ENCODE measurements around the gene STRA8. TPM values are rescaled to one million over a fixed set of nuclear protein-coding genes. Genes with fewer than 3 reads are reported as not detected.

STRA8 gene
- total RNA-seq, 2 experiments from 2014 or later = not detected

- Mint-ChIP-seq H3K9me3 (peaks cover 1% of the 10 kb centered on the region), H3K27ac (no peak overlapping the region), H3K27me3 (ENCODE audit: low read depth) (peaks cover 5% of the 10 kb centered on the region), H3K4me3 (no peak overlapping the region), H3K36me3 (ENCODE audit: low read depth) (no peaks in the 10 kb centered on the region), H3K4me1 (ENCODE audit: low read depth) (peaks cover 8% of the 10 kb centered on the region)
- CTCF ChIA-PET = interaction anchor here (4.5 kb wide), 1 partner anchor 58 kb away, joined by 31 read pairs; no protein-coding TSS in a partner anchor
- intact Hi-C loops (cut with micrococcal nuclease) = no loop called here
- DNase-seq = no peak
These were observed 43.5 kb downstream of the STRA8 start for GRCh38 chr7:135277161-135277560.

- Mint-ChIP-seq H3K4me3 (no peak overlapping the region), H3K36me3 (ENCODE audit: low read depth) (no peaks in the 10 kb centered on the region), H3K9me3 (peaks cover 1% of the 10 kb centered on the region), H3K27ac (no peak overlapping the region), H3K4me1 (ENCODE audit: low read depth) (peaks cover 6% of the 10 kb centered on the region), H3K27me3 (ENCODE audit: low read depth) (peaks cover 5% of the 10 kb centered on the region)
- DNase-seq = peak; percentile 93
- intact Hi-C loops (cut with micrococcal nuclease) = loop anchor here (1.0 to 5.0 kb wide), 11 partner anchors 54 to 728 kb away; partner anchors contain the start of genes CNOT4, STMP1 and WDR91
- CTCF ChIA-PET = interaction anchor here (1.0 to 4.5 kb wide), 22 partner anchors 18 to 420 kb away, joined by 3 to 37 read pairs (median 4); partner anchors contain the start of gene NUP205
These were observed 47.8 kb downstream of the STRA8 start for GRCh38 chr7:135281363-135281949.

GRCh38 chr7:135282561-135283254 is 49.1 kb downstream of the STRA8 start:
- intact Hi-C loops (cut with micrococcal nuclease) = loop anchor here (5.0 kb wide), 2 partner anchors 130 to 430 kb away; no protein-coding TSS in a partner anchor
- Mint-ChIP-seq H3K36me3 (ENCODE audit: low read depth) (no peaks in the 10 kb centered on the region), H3K27ac (no peak overlapping the region), H3K27me3 (ENCODE audit: low read depth) (peaks cover 5% of the 10 kb centered on the region), H3K4me1 (ENCODE audit: low read depth) (peaks cover 6% of the 10 kb centered on the region), H3K9me3 (peaks cover 1% of the 10 kb centered on the region), H3K4me3 (no peak overlapping the region)
- CTCF ChIA-PET = interaction anchor here (0.7 to 4.5 kb wide), 6 partner anchors 22 to 369 kb away, joined by 3 to 37 read pairs (median 6); partner anchors contain the start of gene NUP205
- no peak for DNase-seq

GRCh38 chr7:135283959-135284638 is 50.5 kb downstream of the STRA8 start:
- Mint-ChIP-seq H3K36me3 (ENCODE audit: low read depth) (no peaks in the 10 kb centered on the region), H3K9me3 (no peaks in the 10 kb centered on the region), H3K27ac (no peak overlapping the region), H3K4me1 (ENCODE audit: low read depth) (peaks cover 6% of the 10 kb centered on the region), H3K4me3 (no peak overlapping the region), H3K27me3 (ENCODE audit: low read depth) (peaks cover 5% of the 10 kb centered on the region)
- CTCF ChIA-PET = interaction anchor here (0.6 to 1.4 kb wide), 2 partner anchors 27 to 127 kb away, joined by 3 read pairs; no protein-coding TSS in a partner anchor
- DNase-seq = no peak
- intact Hi-C loops (cut with micrococcal nuclease) = loop anchor here (5.0 kb wide), 2 partner anchors 128 to 428 kb away; no protein-coding TSS in a partner anchor

- H3K4me1 Mint-ChIP-seq (ENCODE audit: low read depth) = peaks cover 6% of the 10 kb centered on the region
- peaks cover 3% of the 10 kb centered on the region for H3K27me3 Mint-ChIP-seq (ENCODE audit: low read depth)
These were observed 52.1 kb downstream of the STRA8 start for GRCh38 chr7:135285547-135286233.

GRCh38 chr7:135286876-135287275 is 53.2 kb downstream of the STRA8 start:
- Mint-ChIP-seq H3K27ac (no peak overlapping the region), H3K27me3 (ENCODE audit: low read depth) (no peaks in the 10 kb centered on the region), H3K4me1 (ENCODE audit: low read depth) (peaks cover 1% of the 10 kb centered on the region), H3K4me3 (no peak overlapping the region), H3K36me3 (ENCODE audit: low read depth) (no peaks in the 10 kb centered on the region), H3K9me3 (no peaks in the 10 kb centered on the region)
- CTCF ChIA-PET = interaction anchor here (1.6 to 2.1 kb wide), 2 partner anchors 12 to 13 kb away, joined by 4 to 10 read pairs; no protein-coding TSS in a partner anchor
- intact Hi-C loops (cut with micrococcal nuclease) = no loop called here
- DNase-seq = no peak

More at GRCh38 chr7:135285547-135286233, 52.1 kb downstream of the STRA8 start:
- H3K36me3 Mint-ChIP-seq (ENCODE audit: low read depth) = no peaks in the 10 kb centered on the region
- H3K4me3 Mint-ChIP-seq = no peak overlapping the region
- intact Hi-C loops (cut with micrococcal nuclease) = no loop called here
- H3K27ac Mint-ChIP-seq = no peak overlapping the region
- no peak for DNase-seq
- no peaks in the 10 kb centered on the region for H3K9me3 Mint-ChIP-seq
- CTCF ChIA-PET = interaction anchor here (0.6 to 1.6 kb wide), 2 partner anchors 11 to 215 kb away, joined by 4 read pairs; no protein-coding TSS in a partner anchor

- Mint-ChIP-seq H3K27me3 (ENCODE audit: low read depth) (no peaks in the 10 kb centered on the region), H3K27ac (no peak overlapping the region), H3K36me3 (ENCODE audit: low read depth) (no peaks in the 10 kb centered on the region), H3K9me3 (no peaks in the 10 kb centered on the region), H3K4me1 (ENCODE audit: low read depth) (no peaks in the 10 kb centered on the region), H3K4me3 (no peak overlapping the region)
- CTCF ChIA-PET = interaction anchor here (0.5 to 1.4 kb wide), 2 partner anchors 11 to 16 kb away, joined by 4 to 5 read pairs; no protein-coding TSS in a partner anchor
- intact Hi-C loops (cut with micrococcal nuclease) = no loop called here
- DNase-seq = no peak
These were observed 57.0 kb downstream of the STRA8 start for GRCh38 chr7:135290594-135290993.

- Mint-ChIP-seq H3K9me3 (no peaks in the 10 kb centered on the region), H3K36me3 (ENCODE audit: low read depth) (no peaks in the 10 kb centered on the region), H3K4me1 (ENCODE audit: low read depth) (no peaks in the 10 kb centered on the region), H3K27ac (no peak overlapping the region), H3K4me3 (no peak overlapping the region), H3K27me3 (ENCODE audit: low read depth) (no peaks in the 10 kb centered on the region)
- no peak for DNase-seq
- CTCF ChIA-PET = interaction anchor here (0.9 kb wide), 1 partner anchor 17 kb away, joined by 4 read pairs; no protein-coding TSS in a partner anchor
- intact Hi-C loops (cut with micrococcal nuclease) = no loop called here
These were observed 58.2 kb downstream of the STRA8 start for GRCh38 chr7:135291809-135292253.

GRCh38 chr7:135299235-135299634 is 65.6 kb downstream of the STRA8 start:
- DNase-seq = no peak
- no peaks in the 10 kb centered on the region for H3K36me3 Mint-ChIP-seq (ENCODE audit: low read depth)
- intact Hi-C loops (cut with micrococcal nuclease) = no loop called here
- CTCF ChIA-PET = interaction anchor here (0.8 to 1.4 kb wide), 2 partner anchors 18 to 25 kb away, joined by 3 read pairs; no protein-coding TSS in a partner anchor
- no peaks in the 10 kb centered on the region for H3K4me1 Mint-ChIP-seq (ENCODE audit: low read depth)
- no peak overlapping the region for H3K4me3 Mint-ChIP-seq
- H3K27me3 Mint-ChIP-seq (ENCODE audit: low read depth) = no peaks in the 10 kb centered on the region
- peaks cover 9% of the 10 kb centered on the region for H3K9me3 Mint-ChIP-seq
- no peak overlapping the region for H3K27ac Mint-ChIP-seq

GRCh38 chr7:135300913-135301765 is 67.5 kb downstream of the STRA8 start:
- no peaks in the 10 kb centered on the region for H3K4me1 Mint-ChIP-seq (ENCODE audit: low read depth)
- H3K27me3 Mint-ChIP-seq (ENCODE audit: low read depth) = no peaks in the 10 kb centered on the region
- no peak overlapping the region for H3K4me3 Mint-ChIP-seq
- H3K9me3 Mint-ChIP-seq = peaks cover 9% of the 10 kb centered on the region
- CTCF ChIA-PET = interaction anchor here (0.6 to 1.4 kb wide), 2 partner anchors 20 to 328 kb away, joined by 3 read pairs; no protein-coding TSS in a partner anchor
- intact Hi-C loops (cut with micrococcal nuclease) = no loop called here
- no peak overlapping the region for H3K27ac Mint-ChIP-seq
- DNase-seq = no peak
- H3K36me3 Mint-ChIP-seq (ENCODE audit: low read depth) = no peaks in the 10 kb centered on the region

Measured in activated naive CD4-positive, alpha-beta T cell treated with anti-CD3 and anti-CD28 coated beads for 36 hours (primary cell).